HepG2 (cell line): ENCODE results near the gene SREBF1. TPM values are rescaled to one million over a fixed set of nuclear protein-coding genes. Genes with fewer than 3 reads are reported as not detected.

Source experiments
- ATAC-seq: fragments of 200-7000 bp; cut with Tn5 transposase; 3 replicates; pipeline ENCODE4 v1.9.1; 2020; ENCODE audit warnings: mild to moderate bottlenecking, moderate library complexity
- BruUV-seq: library from RNA; stranded (reverse); fragments of 400-500 nt; replicated peaks from 2 replicates; lab custom pipeline; 2021; lab: Mats Ljungman, UMichigan
- CTCF ChIA-PET: fragments of 300-600 bp; formaldehyde crosslinking; extraction: SDS; loops from one replicate; lab custom pipeline; 2021; ENCODE audit warnings: low total read pairs, inconsistent platforms, low intra/inter-chr PET ratio; lab: Yijun Ruan, JAX
- POLR2A ChIA-PET: fragments of 350-600 bp; sonication (Branson Sonifier 250); formaldehyde crosslinking; loops from one replicate; lab custom pipeline; 2020; ENCODE audit warnings: antibody characterized with exemption, inconsistent platforms; lab: Yijun Ruan, JAX
- DNase-seq: peaks from one replicate; pipeline ENCODE4 v3.0.0-alpha.2; 2015; ENCODE audit warnings: low spot score
- FAIRE-seq: peaks from 3 replicates; lab custom pipeline; 2011; peaks lifted over from hg19 to GRCh38; lab: Jason Lieb, UNC
- H2AFZ ChIP-seq: one replicate; pipeline ENCODE4 v1.6.1; 2011; ENCODE audit warnings: low read length, inconsistent platforms
- H3K27ac ChIP-seq: fragments of 300-600 bp; 3 replicates; pipeline ENCODE4 v1.8.0; 2011; ENCODE audit warnings: mixed run types, mild to moderate bottlenecking, mixed read lengths, low read length, inconsistent platforms; ENCODE audit not compliant: insufficient read depth; ENCODE audit errors: extremely low read length
- H3K27me3 ChIP-seq, 2 experiments: fragments of 200-600 bp in 1 of 2; 2 replicates in 1 of 2; 3 replicates in 1 of 2; pipeline versions ENCODE4 v1.6.0 to v1.8.0; 2011; ENCODE audit warnings: low read length in 2 of 2, mild to moderate bottlenecking in 2 of 2, moderate library complexity in 2 of 2, inconsistent platforms in 1 of 2; ENCODE audit not compliant: insufficient read depth in 2 of 2, control insufficient read depth in 1 of 2
- H3K36me3 ChIP-seq, 2 experiments: fragments of 200-600 bp in 1 of 2; replicated peaks in 1 of 2; 2 replicates in 1 of 2; 3 replicates in 1 of 2; pipeline versions ENCODE4 v1.5.1 to v1.8.0; 2011; ENCODE audit warnings: low read length in 2 of 2, inconsistent platforms in 1 of 2; ENCODE audit not compliant: insufficient read depth in 2 of 2, control insufficient read depth in 1 of 2
- H3K4me1 ChIP-seq: 2 replicates; pipeline ENCODE4 v1.5.1; 2012; ENCODE audit warnings: low read length, inconsistent platforms; ENCODE audit not compliant: insufficient read depth
- H3K4me2 ChIP-seq: 2 replicates; pipeline ENCODE4 v1.6.0; 2011; ENCODE audit warnings: low read depth, low read length, inconsistent platforms
- H3K4me3 ChIP-seq, 3 experiments: fragments of 200-600 bp in 1 of 3; sonication (generic), shearing (Covaris generic) in 1 of 3; replicated peaks in 1 of 3; 2 replicates each; pipeline ENCODE4 v1.5.1; 2011 to 2016; ENCODE audit warnings: low read length in 3 of 3, inconsistent platforms in 2 of 3, low read depth in 2 of 3, mild to moderate bottlenecking in 2 of 3, control low read depth in 1 of 3, mixed read lengths in 1 of 3; ENCODE audit not compliant: insufficient read depth in 1 of 3
- H3K79me2 ChIP-seq: one replicate; pipeline ENCODE4 v1.6.1; 2011; ENCODE audit warnings: low read length, inconsistent platforms; ENCODE audit not compliant: insufficient read depth
- H3K9ac ChIP-seq: 2 replicates; pipeline ENCODE4 v1.6.0; 2011; ENCODE audit warnings: mild to moderate bottlenecking, low read depth, low read length, inconsistent platforms; ENCODE audit not compliant: insufficient read depth
- H3K9me3 ChIP-seq: 2 replicates; pipeline ENCODE4 v1.5.1; 2012; ENCODE audit warnings: mild to moderate bottlenecking, low read length
- H4K20me1 ChIP-seq: 2 replicates; pipeline ENCODE4 v1.6.0; 2011; ENCODE audit warnings: inconsistent platforms, mild to moderate bottlenecking, low read length, moderate library complexity; ENCODE audit not compliant: insufficient read depth
- ARNT2 ChIP-seq: sonication (generic); formaldehyde crosslinking; IDR thresholded peaks from 2 replicates; pipeline ENCODE4 v1.8.0; 2022; ENCODE audit warnings: mild to moderate bottlenecking, low read depth, missing genetic modification reagents, moderate library complexity
- BRF2 ChIP-seq: sonication (generic); formaldehyde crosslinking; IDR thresholded peaks from 2 replicates; pipeline ENCODE4 v1.8.1; 2022; ENCODE audit warnings: mild to moderate bottlenecking, missing genetic modification reagents
- DNMT1 ChIP-seq: sonication (generic); formaldehyde crosslinking; IDR thresholded peaks from 2 replicates; pipeline ENCODE4 v1.5.1; 2020; ENCODE audit warnings: mild to moderate bottlenecking, missing genetic modification reagents
- FOXP1 ChIP-seq, 2 experiments: fragments of 450-650 bp in 1 of 2; IDR thresholded peaks; 2 replicates each; pipeline ENCODE4 v1.6.1; 2017 to 2018; ENCODE audit warnings: antibody characterized with exemption in 1 of 2
- HHEX ChIP-seq: IDR thresholded peaks from 2 replicates; pipeline ENCODE4 v1.6.1; 2016; ENCODE audit warnings: control low read depth
- NFE2 ChIP-seq: sonication (generic); formaldehyde crosslinking; IDR thresholded peaks from 2 replicates; pipeline ENCODE4 v1.4.0; 2020; ENCODE audit warnings: missing genetic modification reagents
- PAXIP1 ChIP-seq: sonication (generic); formaldehyde crosslinking; conservative IDR thresholded peaks from 2 replicates; pipeline ENCODE4 v1.4.0; 2020; ENCODE audit warnings: mild to moderate bottlenecking, missing genetic modification reagents, moderate library complexity
- RFX3 ChIP-seq: IDR thresholded peaks from 2 replicates; pipeline ENCODE4 v1.6.1; 2016; ENCODE audit warnings: missing biosample characterization, missing genetic modification reagents
- SRSF9 ChIP-seq: fragments of 200-400 bp; formaldehyde crosslinking; IDR thresholded peaks from 2 replicates; pipeline ENCODE4 v1.6.1; 2018; ENCODE audit warnings: borderline replicate concordance, mild to moderate bottlenecking, low read depth, low read length; ENCODE audit not compliant: insufficient read depth, poor library complexity, severe bottlenecking
- ZFP36 ChIP-seq: fragments of 150-350 bp; IDR thresholded peaks from 2 replicates; pipeline ENCODE4 v1.6.1; 2018; ENCODE audit warnings: borderline replicate concordance, low read length, low read depth; ENCODE audit not compliant: partially characterized antibody
- ZMYM3 ChIP-seq: sonication (generic); formaldehyde crosslinking; IDR thresholded peaks from 2 replicates; pipeline ENCODE4 v1.5.1; 2020; ENCODE audit warnings: mild to moderate bottlenecking, missing genetic modification reagents
- WGBS: methylation state at CpG from one replicate; pipeline ENCODE4 v1.1.6; 2017; ENCODE audit warnings: low lambda C conversion rate; 5-methylcytosine and 5-hydroxymethylcytosine counted together
- in situ Hi-C: cut with HindIII; loops from 2 replicates; pipeline ENCODE4 v1.10.0; 2017; ENCODE audit warnings: low pct_unique_long_range_greater_than_20kb; ENCODE audit not compliant: extremely low pct_ligation_motif_present
- intact Hi-C: fragments of 100-400 bp; cut with micrococcal nuclease; formaldehyde crosslinking; loops from one replicate; pipeline ENCODE4 v1.10.0; 2022; ENCODE audit not compliant: unreplicated experiment
- polyA plus RNA-seq, 8 experiments: library from polyadenylated mRNA; depleted of rRNA in 3 of 8; stranded (reverse) in 7 of 8; unstranded in 1 of 8; fragments of >200 nt; fragmentation: Illumina TruSeq in 4 of 8; extraction: Trizol in 4 of 8; gene quantifications; 2 replicates each; pipeline versions ENCODE4 v1.2.1 to v1.2.3, GENCODE V29; 2011 to 2016; ENCODE audit warnings: low read depth in 4 of 8, missing spikeins in 1 of 8, mixed read lengths in 1 of 8; ENCODE audit not compliant: insufficient read depth in 1 of 8
- total RNA-seq, 5 experiments: library from RNA; depleted of rRNA; stranded (reverse); fragments of >200 nt; fragmentation: Illumina TruSeq; extraction: Trizol; gene quantifications; 2 replicates each; pipeline ENCODE4 v1.2.3, GENCODE V29; 2016; ENCODE audit warnings: low read depth in 1 of 5
- TF ChIP-seq, protein P1 (sequence below): sonication (generic); formaldehyde crosslinking; IDR thresholded peaks from 2 replicates; pipeline ENCODE4 v1.4.0; 2020; ENCODE audit warnings: missing genetic modification reagents, mild to moderate bottlenecking, borderline replicate concordance

Gene SREBF1
- total and polyA plus RNA-seq, 2 of the 13 experiments (the other 11 are each of a cell fraction or from before 2014, with no cell fraction given) = 34.3 to 38.0 TPM

GRCh38 chr17:17837966-17838962, 1.5 kb upstream of the SREBF1 start:
- POLR2A ChIA-PET = interaction anchor here (1.0 to 4.2 kb wide), 7 partner anchors 8 to 127 kb away, joined by 4 to 69 read pairs (median 10); no protein-coding TSS in a partner anchor
- H3K4me2 ChIP-seq = peak overlapping the region; percentile 91
- H3K9me3 ChIP-seq = no peaks in the 10 kb centered on the region
- in situ Hi-C loops = no loop called here
- H2AFZ ChIP-seq = no peak overlapping the region
- H3K4me1 ChIP-seq = peaks cover 85% of the 10 kb centered on the region
- peak overlapping the region in 1 of 3 experiments; percentile 94; a peak in 1 of 6 replicates for H3K4me3 ChIP-seq
- CTCF ChIA-PET = interaction anchor here (1.1 kb wide), 1 partner anchor 26 kb away, joined by 3 read pairs; no protein-coding TSS in a partner anchor
- DNase-seq = peak; percentile 57
- FAIRE-seq = peak; percentile 72
- no TSS peak for BruUV-seq
- peaks cover 2 to 5% of the 10 kb centered on the region in 2 experiments for H3K36me3 ChIP-seq
- H3K27me3 ChIP-seq = no peaks in the 10 kb centered on the region; a peak in 1 of 5 replicates
- H3K79me2 ChIP-seq = peaks cover 32% of the 10 kb centered on the region
- H4K20me1 ChIP-seq = peaks cover 16% of the 10 kb centered on the region; the same call in 1 of the 2 replicates
- ATAC-seq = no peak
- WGBS = 53% methylated on average over 10 of the region's 11 CpGs
- intact Hi-C loops = no loop called here
- peak overlapping the region; percentile 99 for H3K9ac ChIP-seq
- peak overlapping the region; percentile 90 for H3K27ac ChIP-seq
- TF ChIP-seq ARNT2 (no peak), DNMT1 (CRISPR knock-in tag) (no peak), SRSF9 (no peak), RFX3 (CRISPR knock-in tag) (no peak), BRF2 (no peak), HHEX (CRISPR knock-in tag) (no peak), ZFP36 (peak; percentile 9), PAXIP1 (peak; percentile 32; the same call in 1 of the 2 replicates), NFE2 (CRISPR knock-in tag) (no peak), ZMYM3 (CRISPR knock-in tag) (peak; percentile 90), FOXP1 (IDR thresholded peaks at IDR 0.05) (no peak), FOXP1 (CRISPR knock-in tag; IDR thresholded peaks at IDR 0.05) (no peak)
- TF ChIP-seq, protein P1, sequence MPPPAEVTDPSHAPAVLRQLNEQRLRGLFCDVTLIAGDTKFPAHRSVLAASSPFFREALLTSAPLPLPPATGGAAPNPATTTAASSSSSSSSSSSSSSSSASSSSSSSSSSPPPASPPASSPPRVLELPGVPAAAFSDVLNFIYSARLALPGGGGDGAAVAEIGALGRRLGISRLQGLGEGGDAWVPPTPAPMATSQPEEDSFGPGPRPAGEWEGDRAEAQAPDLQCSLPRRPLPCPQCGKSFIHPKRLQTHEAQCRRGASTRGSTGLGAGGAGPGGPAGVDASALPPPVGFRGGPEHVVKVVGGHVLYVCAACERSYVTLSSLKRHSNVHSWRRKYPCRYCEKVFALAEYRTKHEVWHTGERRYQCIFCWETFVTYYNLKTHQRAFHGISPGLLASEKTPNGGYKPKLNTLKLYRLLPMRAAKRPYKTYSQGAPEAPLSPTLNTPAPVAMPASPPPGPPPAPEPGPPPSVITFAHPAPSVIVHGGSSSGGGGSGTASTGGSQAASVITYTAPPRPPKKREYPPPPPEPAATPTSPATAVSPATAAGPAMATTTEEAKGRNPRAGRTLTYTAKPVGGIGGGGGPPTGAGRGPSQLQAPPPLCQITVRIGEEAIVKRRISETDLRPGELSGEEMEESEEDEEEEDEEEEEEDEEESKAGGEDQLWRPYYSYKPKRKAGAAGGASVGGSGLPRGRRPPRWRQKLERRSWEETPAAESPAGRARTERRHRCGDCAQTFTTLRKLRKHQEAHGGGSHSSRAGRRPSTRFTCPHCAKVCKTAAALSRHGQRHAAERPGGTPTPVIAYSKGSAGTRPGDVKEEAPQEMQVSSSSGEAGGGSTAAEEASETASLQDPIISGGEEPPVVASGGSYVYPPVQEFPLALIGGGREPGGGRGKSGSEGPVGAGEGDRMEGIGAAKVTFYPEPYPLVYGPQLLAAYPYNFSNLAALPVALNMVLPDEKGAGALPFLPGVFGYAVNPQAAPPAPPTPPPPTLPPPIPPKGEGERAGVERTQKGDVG (CRISPR knock-in tag) = no peak
